MM.1S (cell line): Measurements from ENCODE around the gene NBEA.
A peak's percentile ranks its signal among the peaks of the same experiment; 100 is the strongest.

Experiments used
- DNase-seq: peaks from one replicate; pipeline ENCODE4 v3.0.0-alpha.2; 2015
- H2AFZ ChIP-seq: fragments of 300-600 bp; sonication (generic); 2 replicates; pipeline ENCODE4 v1.6.0; 2016; ENCODE audit warnings: antibody characterized with exemption, low read length
- H3F3A ChIP-seq: fragments of 300-600 bp; sonication (generic); 2 replicates; pipeline ENCODE4 v1.6.1; 2016; ENCODE audit warnings: mild to moderate bottlenecking, antibody characterized with exemption, low read length, moderate library complexity, mixed read lengths; ENCODE audit not compliant: insufficient read depth
- H3K27ac ChIP-seq: fragments of 300-600 bp; sonication (generic); 2 replicates; pipeline ENCODE4 v1.5.1; 2016; ENCODE audit warnings: mild to moderate bottlenecking, low read length
- H3K27me3 ChIP-seq: fragments of 300-600 bp; sonication (generic); replicated peaks from 2 replicates; pipeline ENCODE4 v1.6.0; 2016; ENCODE audit warnings: low read length; ENCODE audit not compliant: insufficient read depth
- H3K36me3 ChIP-seq: fragments of 300-600 bp; sonication (generic); replicated peaks from 2 replicates; pipeline ENCODE4 v1.6.1; 2016; ENCODE audit warnings: mild to moderate bottlenecking, low read length, mixed read lengths; ENCODE audit not compliant: insufficient read depth
- H3K4me1 ChIP-seq: fragments of 300-600 bp; sonication (generic); 2 replicates; pipeline ENCODE4 v1.6.1; 2016; ENCODE audit warnings: low read length, mixed read lengths
- H3K4me2 ChIP-seq: fragments of 300-600 bp; sonication (generic); 2 replicates; pipeline ENCODE4 v1.6.0; 2016; ENCODE audit warnings: low read depth, low read length
- H3K4me3 ChIP-seq: fragments of 300-600 bp; sonication (generic); 2 replicates; pipeline ENCODE4 v1.5.1; 2016; ENCODE audit warnings: low read length, mixed read lengths
- H3K79me2 ChIP-seq: fragments of 300-600 bp; sonication (generic); 2 replicates; pipeline ENCODE4 v1.6.1; 2016; ENCODE audit warnings: mixed run types, low read length, mixed read lengths
- H3K9ac ChIP-seq: fragments of 300-600 bp; sonication (generic); 2 replicates; pipeline ENCODE4 v1.6.1; 2016; ENCODE audit warnings: low read length, mixed read lengths
- H3K9me2 ChIP-seq: fragments of 300-600 bp; sonication (generic); replicated peaks from 2 replicates; pipeline ENCODE4 v1.6.1; 2016; ENCODE audit warnings: mild to moderate bottlenecking, low read length, mixed read lengths; ENCODE audit not compliant: insufficient read depth
- H3K9me3 ChIP-seq: fragments of 300-600 bp; sonication (generic); replicated peaks from 2 replicates; pipeline ENCODE4 v1.6.1; 2016; ENCODE audit warnings: mild to moderate bottlenecking, low read length, mixed read lengths; ENCODE audit not compliant: insufficient read depth
- H4K20me1 ChIP-seq: fragments of 300-600 bp; sonication (generic); 2 replicates; pipeline ENCODE4 v1.6.1; 2016; ENCODE audit warnings: mild to moderate bottlenecking, low read length, moderate library complexity, mixed read lengths; ENCODE audit not compliant: insufficient read depth
- EZH2 ChIP-seq: fragments of 300-600 bp; sonication (generic); optimal IDR thresholded peaks from 2 replicates; pipeline ENCODE3; 2017; ENCODE audit warnings: low read depth, mild to moderate bottlenecking, antibody characterized with exemption, low read length, mixed read lengths
- EZH2phosphoT487 ChIP-seq: fragments of 300-600 bp; sonication (generic); IDR thresholded peaks from 2 replicates; pipeline ENCODE4 v1.6.1; 2018; ENCODE audit warnings: antibody characterized with exemption, low read length
- TF ChIP-seq, protein P1 (sequence below): fragments of 300-600 bp; sonication (generic); IDR thresholded peaks from 2 replicates; pipeline ENCODE4 v1.5.1; 2016; ENCODE audit warnings: antibody characterized with exemption, low read length, mixed read lengths

NBEA gene, protein sequence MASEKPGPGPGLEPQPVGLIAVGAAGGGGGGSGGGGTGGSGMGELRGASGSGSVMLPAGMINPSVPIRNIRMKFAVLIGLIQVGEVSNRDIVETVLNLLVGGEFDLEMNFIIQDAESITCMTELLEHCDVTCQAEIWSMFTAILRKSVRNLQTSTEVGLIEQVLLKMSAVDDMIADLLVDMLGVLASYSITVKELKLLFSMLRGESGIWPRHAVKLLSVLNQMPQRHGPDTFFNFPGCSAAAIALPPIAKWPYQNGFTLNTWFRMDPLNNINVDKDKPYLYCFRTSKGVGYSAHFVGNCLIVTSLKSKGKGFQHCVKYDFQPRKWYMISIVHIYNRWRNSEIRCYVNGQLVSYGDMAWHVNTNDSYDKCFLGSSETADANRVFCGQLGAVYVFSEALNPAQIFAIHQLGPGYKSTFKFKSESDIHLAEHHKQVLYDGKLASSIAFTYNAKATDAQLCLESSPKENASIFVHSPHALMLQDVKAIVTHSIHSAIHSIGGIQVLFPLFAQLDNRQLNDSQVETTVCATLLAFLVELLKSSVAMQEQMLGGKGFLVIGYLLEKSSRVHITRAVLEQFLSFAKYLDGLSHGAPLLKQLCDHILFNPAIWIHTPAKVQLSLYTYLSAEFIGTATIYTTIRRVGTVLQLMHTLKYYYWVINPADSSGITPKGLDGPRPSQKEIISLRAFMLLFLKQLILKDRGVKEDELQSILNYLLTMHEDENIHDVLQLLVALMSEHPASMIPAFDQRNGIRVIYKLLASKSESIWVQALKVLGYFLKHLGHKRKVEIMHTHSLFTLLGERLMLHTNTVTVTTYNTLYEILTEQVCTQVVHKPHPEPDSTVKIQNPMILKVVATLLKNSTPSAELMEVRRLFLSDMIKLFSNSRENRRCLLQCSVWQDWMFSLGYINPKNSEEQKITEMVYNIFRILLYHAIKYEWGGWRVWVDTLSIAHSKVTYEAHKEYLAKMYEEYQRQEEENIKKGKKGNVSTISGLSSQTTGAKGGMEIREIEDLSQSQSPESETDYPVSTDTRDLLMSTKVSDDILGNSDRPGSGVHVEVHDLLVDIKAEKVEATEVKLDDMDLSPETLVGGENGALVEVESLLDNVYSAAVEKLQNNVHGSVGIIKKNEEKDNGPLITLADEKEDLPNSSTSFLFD (N-terminal part only)

GRCh38 chr13:34941835-34942731, at the start of gene NBEA:
Gene NBEA (plus strand): TSS chr13:34942270. CDS start chr13:34942821, 551 bp downstream.
- H3K36me3 ChIP-seq = no peaks in the 10 kb centered on the region
- no peaks in the 10 kb centered on the region for H3K9me3 ChIP-seq
- no peaks in the 10 kb centered on the region; the same call in 1 of the 2 replicates for H3K79me2 ChIP-seq
- peak; percentile 73 for DNase-seq
- TF ChIP-seq EZH2 = no peak
- TF ChIP-seq, protein P1, sequence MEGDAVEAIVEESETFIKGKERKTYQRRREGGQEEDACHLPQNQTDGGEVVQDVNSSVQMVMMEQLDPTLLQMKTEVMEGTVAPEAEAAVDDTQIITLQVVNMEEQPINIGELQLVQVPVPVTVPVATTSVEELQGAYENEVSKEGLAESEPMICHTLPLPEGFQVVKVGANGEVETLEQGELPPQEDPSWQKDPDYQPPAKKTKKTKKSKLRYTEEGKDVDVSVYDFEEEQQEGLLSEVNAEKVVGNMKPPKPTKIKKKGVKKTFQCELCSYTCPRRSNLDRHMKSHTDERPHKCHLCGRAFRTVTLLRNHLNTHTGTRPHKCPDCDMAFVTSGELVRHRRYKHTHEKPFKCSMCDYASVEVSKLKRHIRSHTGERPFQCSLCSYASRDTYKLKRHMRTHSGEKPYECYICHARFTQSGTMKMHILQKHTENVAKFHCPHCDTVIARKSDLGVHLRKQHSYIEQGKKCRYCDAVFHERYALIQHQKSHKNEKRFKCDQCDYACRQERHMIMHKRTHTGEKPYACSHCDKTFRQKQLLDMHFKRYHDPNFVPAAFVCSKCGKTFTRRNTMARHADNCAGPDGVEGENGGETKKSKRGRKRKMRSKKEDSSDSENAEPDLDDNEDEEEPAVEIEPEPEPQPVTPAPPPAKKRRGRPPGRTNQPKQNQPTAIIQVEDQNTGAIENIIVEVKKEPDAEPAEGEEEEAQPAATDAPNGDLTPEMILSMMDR = no peak
- no peak for TF ChIP-seq EZH2phosphoT487
- no peaks in the 10 kb centered on the region for H3K27me3 ChIP-seq
- peak within 1 kb of the TSS; percentile 73 for H3K4me3 ChIP-seq
- peak within 1 kb of the TSS; percentile 54; the same call in 1 of the 2 replicates for H3K27ac ChIP-seq
- peak within 1 kb of the TSS; percentile 73 for H3K4me2 ChIP-seq
- H4K20me1 ChIP-seq = no peaks in the 10 kb centered on the region
- H3F3A ChIP-seq = peaks cover 13% of the 10 kb centered on the region
- peak within 1 kb of the TSS; percentile 56; the same call in 1 of the 2 replicates for H2AFZ ChIP-seq
- no peaks in the 10 kb centered on the region for H3K9me2 ChIP-seq
- 0 out of 2 replicates have a peak, but pooled peaks cover 9% of the 10 kb centered on the region for H3K4me1 ChIP-seq
- H3K9ac ChIP-seq = peak within 1 kb of the TSS; percentile 37; the same call in 1 of the 2 replicates

DNA sequence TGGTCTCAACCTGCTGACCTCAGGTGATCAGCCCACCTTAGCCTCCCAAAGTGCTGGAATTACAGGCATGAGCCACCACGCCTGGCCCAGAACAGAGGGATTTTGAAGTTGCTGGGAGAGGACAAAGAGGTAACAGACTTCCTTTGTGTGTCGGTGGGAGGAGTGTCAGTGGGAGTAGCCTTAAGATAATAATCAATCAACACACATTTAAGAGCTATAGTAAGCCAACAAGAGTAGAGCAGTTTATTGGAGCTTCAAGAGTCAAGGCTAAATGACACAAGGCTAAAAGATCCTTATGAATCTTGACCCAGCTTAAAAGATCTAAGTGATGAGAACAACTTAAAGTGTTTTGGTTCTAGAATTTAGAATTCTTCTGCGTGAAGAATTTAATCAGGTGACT, 47.3 kb upstream of the NBEA start:
- H4K20me1 ChIP-seq = no peaks in the 10 kb centered on the region
- no peaks in the 10 kb centered on the region for H3K9me2 ChIP-seq
- H2AFZ ChIP-seq = no peak overlapping the region
- H3K9ac ChIP-seq = no peak overlapping the region
- H3K9me3 ChIP-seq = no peaks in the 10 kb centered on the region
- no peak overlapping the region for H3K27ac ChIP-seq
- TF ChIP-seq EZH2 (no peak), EZH2phosphoT487 (no peak)
- TF ChIP-seq, protein P1 = no peak
- H3K4me3 ChIP-seq = no peak overlapping the region
- no peaks in the 10 kb centered on the region for H3K27me3 ChIP-seq
- DNase-seq = no peak
- H3K4me1 ChIP-seq = no peaks in the 10 kb centered on the region
- no peaks in the 10 kb centered on the region for H3K36me3 ChIP-seq
- no peaks in the 10 kb centered on the region for H3K79me2 ChIP-seq
- no peaks in the 10 kb centered on the region for H3F3A ChIP-seq
- H3K4me2 ChIP-seq = no peak overlapping the region

DNA sequence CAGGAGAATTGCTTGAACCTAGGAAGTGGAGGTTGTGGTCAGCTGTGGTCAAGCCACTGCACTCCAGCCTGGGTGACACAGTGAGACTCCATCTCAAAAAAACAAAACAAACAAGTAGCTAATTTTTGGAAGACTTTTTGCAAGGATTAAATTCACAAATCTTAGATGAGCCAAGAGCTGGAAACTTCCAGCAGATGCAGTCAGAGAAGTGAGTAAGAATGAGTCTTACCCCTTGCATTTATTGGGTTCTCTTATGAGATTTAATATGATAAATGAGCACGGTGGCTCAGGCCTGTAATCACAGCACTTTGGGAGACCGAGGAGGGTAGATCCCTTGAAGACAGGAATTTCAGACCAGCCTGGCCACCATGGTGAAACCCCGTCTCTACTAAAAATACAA, 44.9 kb upstream of the NBEA start:
- no peak overlapping the region for H2AFZ ChIP-seq
- H3K9ac ChIP-seq = no peak overlapping the region
- H4K20me1 ChIP-seq = no peaks in the 10 kb centered on the region
- no peak overlapping the region for H3K4me3 ChIP-seq
- H3K27ac ChIP-seq = no peak overlapping the region
- no peak for DNase-seq
- H3F3A ChIP-seq = no peaks in the 10 kb centered on the region
- no peak overlapping the region for H3K4me2 ChIP-seq
- no peaks in the 10 kb centered on the region for H3K4me1 ChIP-seq
- no peaks in the 10 kb centered on the region for H3K9me2 ChIP-seq
- H3K79me2 ChIP-seq = no peaks in the 10 kb centered on the region
- TF ChIP-seq EZH2phosphoT487 (no peak), EZH2 (no peak)
- TF ChIP-seq, protein P1 = no peak
- no peaks in the 10 kb centered on the region for H3K27me3 ChIP-seq
- no peaks in the 10 kb centered on the region for H3K36me3 ChIP-seq
- no peaks in the 10 kb centered on the region for H3K9me3 ChIP-seq
